HG03039 (cell line): ENCODE data around the gene POU6F1.
"Not testable (repeated sequence)": the region's sequence is repeated elsewhere in the genome, so short reads cannot be mapped to it uniquely, and the experiment has no call there.

Experiments used
- ATAC-seq: cut with Tn5 transposase; IDR thresholded peaks from one replicate; pipeline ENCODE4 v1.9.1; 2021; ENCODE audit warnings: mild to moderate bottlenecking, moderate library complexity; ENCODE audit not compliant: unreplicated experiment

Gene POU6F1

GRCh38 chr12:51227962-51228361 is 10.1 kb upstream of the POU6F1 start:
- no peak for ATAC-seq

DNA sequence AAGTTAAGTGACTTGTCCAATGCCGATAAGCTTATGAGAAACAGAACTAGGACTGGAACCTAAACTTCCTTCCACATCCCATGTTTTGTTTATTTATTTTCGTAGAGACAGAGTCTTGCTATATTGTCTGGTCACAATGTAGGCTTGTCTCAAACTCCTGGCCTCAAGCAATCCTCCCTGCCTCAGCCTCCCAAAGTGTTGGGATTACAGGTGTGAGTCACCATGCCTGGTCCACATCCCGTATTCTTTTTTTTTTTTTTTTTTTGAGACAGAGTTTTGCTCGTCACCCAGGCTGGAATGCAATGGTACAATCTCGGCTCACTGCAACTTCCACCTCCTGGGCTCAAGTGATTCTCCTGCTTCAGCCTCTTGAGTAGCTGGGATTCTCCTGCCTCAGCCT is 9.2 kb upstream of the POU6F1 start:
- not testable (repeated sequence) for ATAC-seq

- no peak for ATAC-seq
Measured at GRCh38 chr12:51225771-51226170, 7.9 kb upstream of the POU6F1 start.

DNA sequence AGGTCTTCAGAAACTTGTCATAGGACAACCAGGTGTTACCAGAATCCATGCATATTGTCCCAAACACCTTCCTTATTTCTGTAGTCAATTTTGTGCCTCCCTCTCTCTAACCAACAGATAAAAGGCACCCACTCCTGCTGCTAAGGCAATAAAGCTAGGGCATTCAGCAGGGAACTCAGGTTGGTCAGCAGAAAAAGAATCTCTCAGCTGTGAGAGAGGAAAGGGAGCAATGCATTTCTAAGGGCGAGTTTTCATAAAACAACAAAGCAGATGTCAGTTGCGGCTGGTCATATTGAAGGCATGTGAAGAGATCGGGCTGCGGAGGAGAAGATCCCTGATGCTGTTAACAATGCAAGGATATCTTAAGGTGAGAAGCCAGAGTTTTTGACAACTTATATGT is 7.4 kb upstream of the POU6F1 start:
- no peak for ATAC-seq

- no peak for ATAC-seq
Measured at GRCh38 chr12:51224625-51225024, 6.8 kb upstream of the POU6F1 start.

DNA sequence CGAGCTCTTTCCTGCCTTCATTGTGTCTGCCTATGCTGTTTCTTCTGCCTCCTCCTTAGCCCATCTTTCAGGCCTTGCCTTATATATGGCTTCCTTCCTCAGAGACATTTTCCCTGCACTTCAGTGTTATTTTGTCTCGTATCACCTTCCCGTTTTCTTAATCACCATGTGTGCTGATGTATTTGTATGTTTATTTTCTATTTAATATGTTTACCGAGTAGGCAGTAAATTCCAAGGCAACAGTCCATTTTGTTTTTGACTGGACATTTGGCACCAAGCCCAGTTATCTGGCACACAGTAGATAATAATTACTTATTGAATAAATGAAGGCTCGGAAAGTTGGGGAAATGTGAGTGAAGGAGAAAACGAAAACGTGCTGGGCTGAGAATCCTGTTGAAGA is 4.6 kb upstream of the POU6F1 start:
- no peak for ATAC-seq

DNA sequence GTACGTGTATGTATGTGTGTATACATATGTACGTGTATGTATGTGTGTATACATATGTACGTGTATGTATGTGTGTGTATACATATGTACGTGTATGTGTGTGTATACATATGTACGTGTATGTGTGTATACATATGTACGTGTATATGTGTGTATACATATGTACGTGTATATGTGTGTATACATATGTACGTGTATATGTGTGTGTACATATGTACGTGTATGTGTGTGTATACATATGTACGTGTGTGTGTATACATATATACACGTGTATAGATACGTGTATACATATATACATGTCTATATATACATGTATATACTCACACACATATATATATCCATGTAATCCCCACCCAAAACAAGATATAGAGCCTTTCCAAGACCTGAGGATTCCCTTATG is 2.0 kb upstream of the POU6F1 start:
- ATAC-seq = not testable (repeated sequence)

- no peak for ATAC-seq
Measured at GRCh38 chr12:51219322-51219721, 1.5 kb upstream of the POU6F1 start.

DNA sequence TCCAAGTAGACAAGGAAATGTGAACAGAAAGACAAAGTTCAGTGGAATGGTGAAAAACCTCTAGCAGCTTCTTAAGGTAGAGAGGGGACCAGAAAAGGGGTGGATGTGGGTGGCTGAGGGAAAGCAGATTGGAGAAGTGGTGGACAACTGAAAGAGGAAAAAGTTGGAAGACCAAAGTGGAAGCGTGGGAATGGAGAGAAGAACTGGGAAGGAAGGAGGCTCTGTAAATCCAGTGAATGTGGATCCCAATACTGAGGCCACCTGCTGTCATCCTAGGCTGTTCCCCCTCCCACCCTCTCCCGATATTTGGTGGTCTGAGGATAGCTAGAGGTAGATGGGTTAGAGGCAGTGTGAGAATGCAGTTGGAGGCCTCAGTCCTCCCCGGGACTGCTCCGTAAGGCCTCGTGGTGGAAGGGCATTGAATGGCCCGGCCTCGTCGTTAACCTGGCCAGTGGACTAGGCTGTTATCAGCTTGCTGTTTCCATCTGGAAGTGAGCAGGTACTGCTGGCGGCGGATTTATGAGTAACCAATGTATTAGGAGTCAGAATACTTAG is 822 bp upstream of the POU6F1 start:
- no peak for ATAC-seq

- ATAC-seq = peak; percentile 37
Measured at GRCh38 chr12:51217133-51217967, 512 bp downstream of the POU6F1 start.

- no peak for ATAC-seq
Measured at GRCh38 chr12:51216642-51217041, 1.2 kb downstream of the POU6F1 start.

DNA sequence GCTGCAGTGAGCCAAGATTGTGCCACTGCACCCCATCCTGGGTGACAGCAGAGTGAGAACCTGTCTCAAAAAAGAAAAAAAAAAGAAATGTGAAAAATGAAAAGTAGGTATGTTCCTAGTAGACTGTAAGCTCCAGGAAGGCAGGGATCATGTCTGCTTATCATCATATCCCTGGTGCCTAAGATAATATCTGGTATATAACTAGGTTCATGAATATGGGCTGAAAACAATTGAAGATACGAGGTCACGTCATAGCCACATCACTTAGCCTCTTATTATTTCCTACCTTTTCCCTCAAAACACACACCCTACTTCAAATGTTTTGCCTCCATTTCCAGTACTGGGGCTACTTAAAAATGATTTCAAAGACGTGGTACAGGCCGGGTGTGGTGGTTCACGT is 3.0 kb downstream of the POU6F1 start:
- no peak for ATAC-seq

- ATAC-seq = no peak
Measured at GRCh38 chr12:51210690-51211395, 7.0 kb downstream of the POU6F1 start.

DNA sequence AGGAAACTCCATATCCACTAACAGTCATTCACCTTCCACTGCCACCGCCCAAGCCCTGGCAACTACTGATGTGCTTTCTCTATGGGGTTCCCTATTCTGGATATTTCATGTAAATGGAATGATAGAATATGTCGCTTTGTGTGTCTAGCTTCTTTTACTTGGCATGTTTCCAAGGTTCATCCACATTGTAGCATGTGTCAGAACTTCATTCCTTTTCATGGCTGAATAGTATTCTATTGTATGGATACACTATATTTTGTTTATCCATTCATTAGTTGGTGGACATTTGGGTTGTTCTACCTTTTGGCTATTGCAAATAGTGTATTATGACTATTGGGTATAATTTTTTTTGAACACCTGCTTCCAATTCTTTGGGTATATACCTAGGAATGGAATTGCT is 8.6 kb downstream of the POU6F1 start:
- no peak for ATAC-seq

- no peak for ATAC-seq
Measured at GRCh38 chr12:51208016-51208660, 9.7 kb downstream of the POU6F1 start.

- ATAC-seq = no peak
Measured at GRCh38 chr12:51205350-51205749, 12.5 kb downstream of the POU6F1 start.

DNA sequence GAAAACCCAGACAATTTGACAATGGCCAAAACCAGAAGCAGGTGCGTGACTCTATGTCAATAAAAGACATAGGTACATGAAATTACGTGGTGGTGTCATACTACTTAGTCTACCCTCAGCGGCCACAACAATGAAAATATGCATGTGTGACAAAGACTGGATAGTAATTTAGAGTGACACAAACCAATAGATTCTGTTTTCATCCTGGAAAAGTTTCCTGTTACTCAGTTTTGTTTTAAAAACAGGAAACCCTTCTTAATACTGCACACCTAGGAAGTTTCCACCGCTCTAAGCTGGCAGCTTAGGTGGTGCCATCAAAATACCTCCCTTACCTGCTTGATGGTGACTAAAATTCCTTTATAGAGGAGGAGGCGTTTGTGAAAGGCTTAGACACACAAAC is 15.1 kb downstream of the POU6F1 start:
- ATAC-seq = no peak

DNA sequence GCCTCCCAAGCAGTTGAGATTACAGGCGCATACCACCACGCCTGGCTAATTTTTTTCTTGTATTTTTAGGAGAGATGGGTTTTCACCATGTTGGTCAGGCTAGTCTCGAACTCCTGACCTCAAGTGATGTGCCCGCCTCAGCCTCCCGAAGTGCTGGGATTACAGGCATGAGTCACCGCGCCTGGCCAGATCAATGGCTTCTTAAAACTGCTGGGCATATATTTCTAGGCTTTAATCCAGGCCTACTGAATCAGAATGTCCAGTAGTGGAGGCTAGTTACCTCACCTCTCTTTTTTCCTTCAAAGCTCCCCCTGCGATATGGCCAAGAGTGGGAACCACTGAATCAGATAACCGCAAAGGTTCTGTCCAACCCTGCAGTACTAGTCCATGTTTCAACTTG is 17.1 kb downstream of the POU6F1 start:
- ATAC-seq = no peak

DNA sequence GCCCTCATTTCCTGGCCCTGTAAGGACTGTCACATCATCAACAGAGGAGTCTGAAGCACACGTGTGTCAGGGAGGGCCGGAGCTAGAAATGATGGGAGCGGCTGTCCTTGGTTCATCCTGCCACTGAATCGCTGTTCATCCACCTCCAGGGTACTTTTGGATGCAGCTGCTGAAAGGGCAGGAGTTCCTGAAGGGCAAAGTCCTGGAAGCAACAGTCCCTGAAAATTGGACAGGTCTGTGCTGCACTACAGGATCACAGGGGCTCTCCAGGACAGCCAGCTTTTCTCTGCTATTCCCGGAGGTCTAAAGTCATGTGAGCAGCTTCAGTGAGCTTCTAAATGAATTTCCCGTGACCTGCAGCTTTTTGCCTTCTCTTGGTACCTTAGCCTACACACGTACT is 17.7 kb downstream of the POU6F1 start:
- ATAC-seq = no peak

GRCh38 chr12:51199366-51199945 is 18.4 kb downstream of the POU6F1 start:
- ATAC-seq = no peak
